GM21515 (cell line): ENCODE measurements around the gene SLC25A39.
"Not testable (repeated sequence)": the region's sequence is repeated elsewhere in the genome, so short reads cannot be mapped to it uniquely, and the experiment has no call there.

ENCODE experiments used
- ATAC-seq: cut with Tn5 transposase; IDR thresholded peaks from one replicate; pipeline ENCODE4 v1.9.1; 2021; ENCODE audit not compliant: unreplicated experiment

Gene SLC25A39

DNA sequence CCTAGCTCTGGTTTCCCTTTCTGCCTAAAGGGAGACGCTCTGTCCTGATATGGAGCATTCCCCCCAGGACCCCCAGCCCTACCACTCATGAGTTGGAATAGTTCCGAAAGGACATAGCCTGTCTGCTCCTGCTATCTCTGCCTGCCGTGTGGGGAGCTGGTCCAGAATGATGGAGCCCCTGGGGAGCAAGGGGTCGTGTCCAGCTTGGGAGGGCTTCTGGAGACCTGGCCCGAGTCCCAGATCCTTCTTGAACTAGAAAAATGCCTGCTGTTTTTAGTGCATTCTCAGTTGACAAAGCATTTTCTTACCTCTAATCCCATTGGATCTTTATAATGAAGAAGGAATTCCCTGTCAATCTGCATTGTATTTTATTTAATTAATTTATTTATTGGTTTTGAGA lies 11.3 kb upstream of the SLC25A39 start:
- no peak for ATAC-seq

GRCh38 chr17:44335564-44335963 lies 10.9 kb upstream of the SLC25A39 start:
- no peak for ATAC-seq

DNA sequence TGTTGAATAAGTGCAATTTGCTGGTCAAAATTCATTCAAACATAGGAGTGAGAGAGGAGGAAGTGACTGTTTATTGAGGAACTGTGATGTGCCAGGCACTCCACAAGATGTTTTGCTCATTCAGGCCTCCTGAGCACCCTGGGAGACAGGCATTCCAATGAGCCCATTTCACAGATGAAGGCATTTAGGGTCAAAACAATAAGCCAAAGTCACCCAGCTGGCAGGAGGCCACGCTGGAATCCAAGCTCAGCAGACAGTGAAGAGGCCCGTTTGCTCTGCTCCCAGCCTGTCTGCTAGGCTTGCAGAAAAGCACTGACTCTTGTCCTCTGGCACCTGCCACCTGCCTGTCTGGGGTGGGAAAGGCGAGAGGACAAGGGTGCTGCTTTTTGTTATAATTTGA lies 10.1 kb upstream of the SLC25A39 start:
- ATAC-seq = no peak

- ATAC-seq = no peak
These were observed 9.7 kb upstream of the SLC25A39 start for GRCh38 chr17:44334315-44334714.

- no peak for ATAC-seq
These were observed 8.7 kb upstream of the SLC25A39 start for GRCh38 chr17:44333371-44333770.

GRCh38 chr17:44331249-44331760 lies 6.7 kb upstream of the SLC25A39 start:
- no peak for ATAC-seq

- ATAC-seq = not testable (repeated sequence)
These were observed 5.6 kb upstream of the SLC25A39 start for GRCh38 chr17:44330263-44330662.

DNA sequence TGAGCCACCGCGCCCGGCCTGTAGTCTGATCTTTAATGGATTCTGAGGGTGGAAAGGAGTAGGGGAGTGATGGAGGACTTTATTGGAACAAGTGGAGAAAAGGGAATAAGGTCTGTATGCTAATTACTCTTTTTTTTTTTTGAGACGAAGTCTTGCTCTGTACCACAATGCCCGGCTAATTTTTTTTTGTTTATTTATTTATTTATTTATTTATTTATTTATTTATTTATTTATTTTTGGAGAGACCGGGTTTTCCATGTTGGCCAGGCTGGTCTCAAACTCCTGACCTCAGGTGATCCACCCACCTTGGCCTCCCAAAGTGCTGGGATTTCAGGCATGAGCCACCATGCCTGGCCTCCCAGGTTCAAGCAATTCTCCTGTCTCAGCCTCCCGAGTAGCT lies 4.9 kb upstream of the SLC25A39 start:
- not testable (repeated sequence) for ATAC-seq

GRCh38 chr17:44327715-44328449 lies 3.3 kb upstream of the SLC25A39 start:
- ATAC-seq = no peak

DNA sequence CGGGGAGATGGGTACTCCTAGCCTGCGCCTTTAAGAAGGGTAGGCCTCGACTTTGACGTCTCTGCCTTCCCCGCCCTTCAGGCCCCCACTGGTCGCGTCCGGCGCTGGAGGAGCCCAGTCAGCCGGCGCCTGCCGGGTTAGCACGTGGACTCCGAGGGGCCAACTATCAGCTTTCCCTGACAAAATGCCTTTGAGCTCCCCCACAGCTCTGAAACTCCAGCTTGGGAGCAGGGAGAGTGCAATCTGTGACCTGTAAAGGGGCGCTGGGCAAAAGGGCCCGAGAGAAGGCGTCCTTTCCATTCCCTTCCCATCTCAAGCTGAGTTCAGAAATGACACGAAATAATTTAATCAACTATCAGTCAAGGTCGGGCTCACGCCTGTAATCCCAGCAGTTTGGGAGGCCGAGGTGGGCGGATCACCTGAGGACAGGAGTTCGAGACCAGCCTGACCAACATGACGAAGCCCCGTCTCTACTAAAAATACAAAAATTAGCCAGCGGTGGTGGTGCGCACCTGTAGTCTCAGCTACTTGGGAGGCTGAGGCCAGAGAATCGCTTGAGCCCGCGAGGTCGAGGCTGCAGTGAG lies 2.3 kb upstream of the SLC25A39 start:
- peak; percentile 39 for ATAC-seq

DNA sequence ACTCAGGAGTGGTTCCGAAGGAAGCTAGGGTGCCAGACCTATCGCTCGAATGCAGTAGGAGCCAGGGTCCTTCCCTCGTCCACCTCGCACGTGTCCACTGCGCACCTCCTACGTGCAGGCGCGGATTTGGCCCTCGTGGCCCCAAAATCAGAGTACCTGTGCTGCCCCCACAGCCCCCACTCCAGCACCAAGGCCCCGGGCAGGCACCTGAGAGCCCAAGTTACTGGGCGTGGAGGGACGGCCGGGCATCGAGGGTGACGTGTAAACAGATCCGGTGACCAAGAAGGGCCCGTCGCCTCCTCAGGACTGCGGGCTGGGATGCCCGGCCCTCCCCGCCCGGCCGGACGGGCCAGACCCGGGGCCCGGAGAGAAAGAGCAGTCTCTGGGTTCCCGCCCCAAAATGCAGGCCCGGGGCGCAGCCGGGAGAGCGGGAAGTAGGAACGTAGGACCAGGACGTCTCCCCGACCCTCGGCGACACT lies 492 bp downstream of the SLC25A39 start:
- ATAC-seq = no peak

DNA sequence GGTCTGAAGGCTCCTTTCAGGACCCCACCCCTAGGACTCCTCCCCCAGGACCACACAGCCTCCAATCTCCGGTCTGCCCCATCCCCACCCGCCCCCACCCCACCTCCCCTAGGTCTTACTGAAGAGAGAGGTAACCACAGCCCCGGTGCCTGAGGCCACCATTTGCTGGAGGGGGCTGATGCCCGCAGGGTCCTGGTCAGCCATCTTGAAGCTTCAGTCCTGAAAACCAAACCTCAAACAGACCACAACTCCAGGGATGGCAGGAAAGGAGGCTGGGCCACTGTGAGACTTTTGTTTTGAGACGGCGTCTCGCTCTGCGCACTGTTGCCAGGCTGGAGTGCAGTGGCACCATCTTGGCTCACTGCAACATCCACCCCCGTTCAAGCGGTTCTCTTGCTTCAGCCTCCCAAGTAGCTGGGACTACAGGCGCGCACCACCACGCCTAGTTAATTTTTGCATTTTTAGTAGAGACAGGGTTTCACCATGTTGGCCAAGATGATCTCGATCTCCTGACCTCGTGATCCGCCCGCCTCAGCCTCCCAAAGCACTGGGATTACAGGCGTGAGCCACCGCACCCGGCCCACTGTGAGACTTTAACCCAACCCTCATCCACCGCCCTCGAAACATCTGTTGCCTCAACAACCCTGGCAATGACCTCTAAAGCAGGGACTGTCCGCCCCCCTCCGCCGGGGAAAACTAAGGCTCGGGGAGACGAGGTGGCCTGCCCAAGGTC lies 1.1 kb downstream of the SLC25A39 start:
- ATAC-seq = no peak

- no peak for ATAC-seq
These were observed 2.3 kb downstream of the SLC25A39 start for GRCh38 chr17:44322236-44322895.

DNA sequence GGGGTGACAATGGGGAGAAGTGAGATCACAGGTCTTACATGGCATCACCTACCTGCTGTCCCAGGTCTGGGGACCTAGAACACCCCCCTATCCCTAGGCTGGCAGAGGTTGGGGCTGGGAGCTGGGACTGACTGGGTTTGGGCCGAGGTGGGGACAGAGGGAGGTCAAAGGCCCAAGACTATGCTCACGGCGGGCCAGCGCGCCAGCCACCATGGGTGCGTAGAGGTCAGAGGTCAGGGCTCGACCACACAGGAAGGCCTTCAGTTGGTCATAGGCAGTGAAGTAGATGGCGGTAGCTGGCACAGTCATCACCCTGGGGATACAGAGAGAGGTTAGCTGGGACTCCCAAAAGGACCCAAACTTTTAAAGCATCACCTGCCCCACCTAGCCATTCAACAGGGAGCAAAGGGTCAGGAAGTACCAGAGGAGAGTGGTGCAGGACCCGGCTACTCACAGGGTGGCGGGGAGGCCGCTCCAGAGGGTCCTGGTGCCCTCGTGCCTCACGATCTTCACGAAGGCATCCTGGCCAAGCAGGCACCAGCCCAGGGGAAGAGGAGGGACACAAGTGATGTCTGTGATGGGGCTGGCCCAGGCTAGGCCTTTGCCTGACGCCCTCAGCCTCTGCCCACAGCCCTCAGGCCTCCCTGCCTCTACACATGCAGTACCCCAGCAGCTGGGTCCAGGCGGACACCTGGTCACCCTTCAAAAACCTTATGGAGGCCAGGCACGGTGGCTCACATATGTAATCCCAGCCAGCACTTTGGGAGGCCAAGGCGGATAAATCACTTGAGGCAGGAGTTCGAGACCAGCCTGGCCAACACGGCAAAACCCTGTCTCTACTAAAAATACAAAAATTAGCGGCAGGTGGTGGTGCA lies 3.1 kb downstream of the SLC25A39 start:
- no peak for ATAC-seq

GRCh38 chr17:44320066-44320465 lies 4.6 kb downstream of the SLC25A39 start:
- ATAC-seq = no peak

DNA sequence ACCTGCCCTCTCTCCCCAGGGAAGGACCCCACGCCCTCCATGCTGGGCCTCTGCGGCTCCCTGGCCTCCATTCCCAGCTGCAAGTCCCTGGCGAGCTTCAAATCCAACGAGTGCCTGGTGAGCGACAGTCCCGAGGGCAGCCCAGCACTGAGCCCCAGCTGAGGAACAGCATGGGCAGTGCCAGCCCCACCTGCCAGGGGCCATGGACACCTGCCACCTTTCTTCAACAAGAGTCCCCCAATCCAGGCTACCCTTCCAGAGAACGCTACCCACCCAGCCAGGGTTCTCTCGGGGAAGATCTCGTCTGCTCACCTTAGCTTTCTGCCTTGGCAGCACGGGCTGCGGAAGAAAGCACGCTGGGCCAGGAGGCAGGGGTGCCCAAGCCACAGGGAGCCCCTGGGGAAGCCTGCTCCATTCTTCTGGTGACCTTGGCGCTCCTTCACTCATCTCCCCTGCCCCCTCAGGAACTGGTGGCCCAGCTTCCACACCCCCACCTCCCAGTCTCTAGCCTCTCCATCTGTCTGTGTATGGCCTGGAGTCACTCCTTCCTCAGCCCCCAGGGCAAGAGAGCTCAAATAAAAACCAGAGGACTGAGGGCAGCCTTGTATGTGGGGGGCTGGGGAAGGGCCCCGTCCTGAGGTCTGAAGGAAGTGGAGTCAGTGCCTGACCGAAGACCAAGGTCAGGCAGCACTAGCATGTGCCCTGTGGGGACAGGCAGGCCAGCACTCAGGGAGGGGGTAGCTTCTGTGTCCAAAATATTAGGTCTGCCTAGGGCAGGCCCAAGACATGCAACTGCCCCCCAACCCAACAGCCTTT lies 6.3 kb downstream of the SLC25A39 start:
- no peak for ATAC-seq

GRCh38 chr17:44317545-44317944 lies 7.1 kb downstream of the SLC25A39 start:
- no peak for ATAC-seq

- ATAC-seq = no peak
These were observed 8.6 kb downstream of the SLC25A39 start for GRCh38 chr17:44315760-44316731.
